GM11168 (cell line): ENCODE measurements around the gene BRPF1.

Experiments
- in situ Hi-C: fragments of 300-500 bp; cut with MboI; formaldehyde crosslinking; loops from one replicate; pipeline ENCODE4 v1.12.0; 2022; ENCODE audit warnings: low sequenced_read_pairs; ENCODE audit not compliant: unreplicated experiment

Gene BRPF1

DNA sequence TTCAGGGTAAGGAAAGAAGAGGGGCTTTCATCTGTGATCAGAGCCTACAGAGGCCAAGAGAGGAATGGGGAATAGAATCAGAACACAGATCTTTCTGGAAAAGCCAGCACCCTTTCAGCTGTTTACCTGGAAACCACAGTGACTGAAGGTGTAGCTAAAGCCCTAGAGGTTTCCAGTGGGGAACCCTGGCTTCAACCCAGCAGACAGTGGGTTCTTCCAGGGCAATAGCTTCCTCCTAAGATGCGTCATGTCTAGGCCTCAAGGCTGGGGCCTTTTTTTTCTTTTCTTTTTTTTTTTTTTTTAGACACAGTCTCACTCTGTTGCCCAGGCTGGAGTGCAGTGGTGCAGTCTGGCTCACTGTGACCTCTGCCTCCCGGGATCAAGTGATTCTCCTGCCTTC is 31.0 kb upstream of the BRPF1 start:
- in situ Hi-C loops, result no loop called here

DNA sequence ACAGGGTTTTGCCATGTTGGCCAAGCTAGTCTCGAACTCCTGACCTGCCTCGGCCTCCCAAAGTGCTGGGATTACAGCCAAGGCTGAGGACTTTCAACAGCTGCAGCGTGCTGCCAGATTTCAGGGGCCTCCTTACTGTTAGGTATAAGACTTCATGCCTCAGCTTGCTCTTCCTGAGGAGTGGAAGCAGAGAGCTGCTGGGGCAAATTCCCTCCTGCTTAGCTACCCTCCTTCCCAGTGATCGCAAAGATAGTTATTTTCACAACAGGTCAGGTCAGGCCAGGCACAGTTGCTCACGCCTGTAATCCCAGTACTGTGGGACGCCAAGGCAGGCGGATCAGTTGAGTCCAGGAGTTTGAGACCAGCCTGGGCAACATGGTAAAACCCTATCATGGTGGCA is 30.5 kb upstream of the BRPF1 start:
- in situ Hi-C loops, result no loop called here

DNA sequence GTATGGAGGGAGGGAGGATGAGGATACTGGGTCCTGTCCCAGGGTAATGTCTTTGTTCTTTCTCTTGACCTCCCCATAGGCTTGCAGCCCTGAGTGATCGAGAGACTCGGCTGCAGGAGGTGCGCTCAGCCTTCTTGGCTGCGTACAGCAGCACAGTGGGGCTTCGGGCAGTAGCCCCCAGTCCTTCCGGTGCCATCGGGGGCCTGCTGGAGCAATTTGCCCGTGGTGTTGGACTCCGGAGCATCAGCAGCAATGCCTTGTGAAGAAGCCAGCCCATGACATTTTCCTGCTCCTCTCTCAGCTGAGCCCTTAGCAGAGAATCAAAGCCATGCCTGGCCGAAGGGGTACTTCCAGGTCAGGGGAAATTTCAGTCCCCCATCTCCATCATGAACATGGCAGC is 29.8 kb upstream of the BRPF1 start:
- in situ Hi-C loops, result no loop called here

DNA sequence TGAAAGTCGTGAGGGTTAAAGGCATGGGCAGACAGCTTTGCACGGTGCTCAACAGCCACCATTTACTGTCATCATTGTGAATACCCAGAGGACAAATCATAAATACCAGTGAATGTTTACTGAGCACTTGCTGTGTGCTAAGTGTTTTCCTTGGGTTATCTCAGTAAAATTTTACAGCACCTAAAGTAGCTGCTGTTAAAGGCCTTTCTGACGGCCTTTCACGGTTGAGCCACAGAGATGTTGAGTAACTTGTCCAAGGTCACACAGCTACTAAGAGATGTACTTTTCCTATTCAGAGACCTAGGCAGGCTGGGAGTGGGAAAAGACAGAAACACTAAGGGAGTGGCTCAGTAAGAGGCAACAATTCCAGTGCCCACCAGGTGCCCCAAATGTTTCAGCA is 28.3 kb upstream of the BRPF1 start:
- in situ Hi-C loops, result no loop called here

DNA sequence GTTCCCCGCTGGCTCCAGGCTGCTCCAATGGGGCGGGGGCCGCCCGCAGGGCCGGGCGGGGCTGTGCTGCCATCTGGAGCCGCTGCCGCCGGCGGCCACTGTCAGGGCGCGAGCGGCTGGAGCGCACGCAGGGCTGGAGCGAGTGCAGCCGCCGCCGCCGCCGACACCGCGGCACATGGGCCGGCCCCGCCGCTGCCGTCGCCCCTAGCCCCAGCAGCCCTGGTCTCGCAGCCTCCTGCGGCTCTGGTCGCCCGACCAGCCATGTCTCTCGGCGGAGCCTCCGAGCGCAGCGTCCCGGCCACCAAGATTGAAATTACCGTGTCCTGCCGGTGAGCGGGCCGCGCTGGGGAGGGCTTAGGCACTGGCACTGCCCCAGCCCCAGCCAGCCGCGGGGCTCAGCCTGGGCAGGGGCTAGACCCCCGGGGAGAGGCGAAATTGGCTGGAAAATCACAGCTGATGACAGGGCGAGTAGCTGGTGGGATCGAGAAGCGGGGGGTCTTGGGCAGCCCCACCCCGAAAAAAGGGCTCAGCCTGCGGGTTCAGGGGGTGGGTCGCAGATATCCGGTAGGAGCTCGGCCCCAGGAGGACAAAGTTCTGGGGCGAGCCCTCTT is 27.7 kb upstream of the BRPF1 start, which contains the start of gene CPNE9:
Gene CPNE9 (plus strand): TSS at position 98 of the 611 bp plus-strand sequence. CDS start 164 bp downstream, at position 262.
- in situ Hi-C loops, result no loop called here

DNA sequence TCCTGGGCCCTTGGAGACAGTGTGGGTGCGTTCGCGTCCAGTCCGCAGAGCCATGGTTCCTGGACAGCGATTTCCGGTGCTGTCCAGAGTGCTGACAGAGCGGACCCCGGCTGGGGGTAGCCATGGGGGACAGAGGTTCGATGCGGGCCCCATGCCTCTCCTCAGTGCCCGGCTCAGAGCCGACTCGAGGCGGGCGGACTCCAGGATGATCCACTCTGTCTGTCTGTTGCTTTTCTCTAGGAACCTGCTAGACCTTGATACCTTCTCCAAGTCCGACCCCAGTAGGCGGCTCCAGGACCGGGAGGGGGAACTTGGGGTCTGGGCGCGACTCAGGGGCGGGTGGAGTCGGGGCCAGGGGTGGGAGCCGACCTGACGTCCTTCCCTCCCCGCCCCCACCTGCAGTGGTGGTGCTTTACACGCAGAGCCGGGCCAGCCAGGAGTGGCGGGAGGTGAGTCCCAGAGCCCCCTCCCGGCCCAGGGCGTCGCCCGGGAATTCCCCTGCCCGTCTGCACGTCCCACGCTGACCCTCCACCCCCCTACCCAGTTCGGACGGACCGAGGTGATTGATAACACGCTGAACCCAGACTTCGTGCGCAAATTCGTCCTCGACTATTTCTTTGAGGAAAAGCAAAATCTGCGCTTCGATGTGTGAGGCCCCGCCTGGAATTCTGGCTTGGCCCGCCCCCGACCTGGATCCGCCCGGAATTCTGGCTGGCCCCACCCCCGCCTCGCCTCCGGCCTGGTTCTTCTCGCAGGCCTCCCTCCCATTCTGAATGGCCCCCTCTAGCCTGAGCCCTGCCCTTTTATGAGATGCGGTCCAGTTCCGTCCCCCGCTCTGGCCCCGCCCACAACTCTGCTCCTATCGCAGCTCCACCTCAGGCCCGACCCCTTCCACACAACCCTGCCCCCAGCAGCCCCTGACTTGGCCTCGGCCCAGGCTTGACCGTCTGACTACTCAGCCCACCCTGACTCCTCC is 26.9 kb upstream of the BRPF1 start:
- in situ Hi-C loops, result no loop called here

DNA sequence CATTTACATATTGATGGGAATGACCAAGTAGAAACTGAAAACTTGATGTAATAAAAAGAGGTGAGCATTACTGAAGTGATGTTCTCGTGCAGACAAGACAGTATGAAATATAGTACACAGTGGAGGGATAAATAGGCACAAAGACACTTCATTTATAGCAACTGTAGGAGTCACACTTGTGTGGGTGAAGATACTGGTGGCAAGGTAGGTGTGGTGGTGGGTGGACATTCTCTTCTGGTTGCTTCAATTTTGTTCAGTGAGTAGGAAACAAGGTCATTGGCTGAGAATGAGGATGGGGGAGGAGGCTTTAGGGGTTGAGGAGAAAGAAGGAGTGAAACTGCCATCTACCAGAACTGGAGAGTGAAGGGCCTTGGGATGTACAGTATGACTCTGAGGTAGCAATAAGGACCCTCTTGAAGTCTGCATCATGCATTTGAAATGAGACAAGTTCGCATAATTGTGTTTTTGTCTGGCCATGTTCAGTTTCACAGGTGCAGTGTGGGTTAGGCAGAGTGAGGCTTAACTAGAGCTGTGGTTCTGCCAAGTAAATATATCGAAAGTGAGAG is 21.3 kb upstream of the BRPF1 start:
- in situ Hi-C loops, result no loop called here

DNA sequence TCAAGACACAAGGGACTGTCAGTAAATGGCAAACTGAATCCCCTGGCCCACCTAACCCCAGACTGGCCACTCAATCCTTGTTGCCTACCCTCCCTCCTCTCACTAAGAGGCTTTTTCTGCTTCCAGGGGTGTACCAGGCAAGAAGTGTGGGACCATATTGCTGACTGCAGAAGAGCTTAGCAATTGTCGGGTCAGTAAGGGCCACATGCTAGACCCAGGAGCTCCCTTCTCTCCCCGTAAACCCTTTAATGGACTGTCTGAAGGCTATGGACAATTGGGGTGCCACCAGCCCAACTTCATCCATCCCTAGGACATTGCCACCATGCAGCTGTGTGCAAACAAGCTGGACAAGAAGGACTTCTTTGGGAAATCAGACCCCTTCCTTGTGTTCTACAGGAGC is 19.1 kb upstream of the BRPF1 start:
- in situ Hi-C loops, result no loop called here

DNA sequence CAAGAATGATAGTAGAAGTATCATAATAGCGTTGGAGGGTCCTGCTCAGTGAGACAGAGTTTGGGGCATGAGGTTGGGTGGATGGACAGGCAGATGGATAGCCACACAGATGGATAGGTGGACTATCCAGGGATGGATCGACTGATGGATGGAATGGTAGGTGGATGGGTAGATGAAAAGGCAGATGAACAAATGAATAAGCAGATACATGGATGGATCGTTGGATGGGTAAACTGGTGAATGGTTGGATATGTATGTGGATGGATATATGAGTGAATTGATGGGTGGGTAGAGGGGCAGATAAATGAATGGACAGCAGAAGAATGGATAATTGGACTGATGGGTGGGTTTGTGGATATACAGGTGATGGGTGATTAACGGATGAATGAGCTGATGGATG is 18.4 kb upstream of the BRPF1 start:
- in situ Hi-C loops, result no loop called here

DNA sequence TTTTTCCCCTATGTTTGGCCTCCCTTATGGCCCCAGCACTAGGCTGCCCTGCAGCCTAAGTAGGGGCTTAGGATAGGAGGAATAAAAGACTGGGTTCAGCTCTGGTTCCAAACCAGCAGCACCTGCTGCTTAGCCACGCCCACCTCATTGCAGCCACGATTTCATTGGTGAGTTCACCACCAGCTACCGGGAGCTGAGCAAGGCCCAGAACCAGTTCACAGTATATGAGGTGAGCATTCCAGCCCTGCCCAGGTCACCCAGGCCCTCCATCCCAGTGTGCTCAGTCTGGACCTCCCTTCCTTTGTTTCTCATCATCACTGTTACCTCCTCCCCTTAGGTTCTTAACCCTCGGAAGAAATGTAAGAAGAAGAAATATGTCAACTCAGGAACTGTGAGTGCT is 16.4 kb upstream of the BRPF1 start:
- in situ Hi-C loops, result no loop called here

DNA sequence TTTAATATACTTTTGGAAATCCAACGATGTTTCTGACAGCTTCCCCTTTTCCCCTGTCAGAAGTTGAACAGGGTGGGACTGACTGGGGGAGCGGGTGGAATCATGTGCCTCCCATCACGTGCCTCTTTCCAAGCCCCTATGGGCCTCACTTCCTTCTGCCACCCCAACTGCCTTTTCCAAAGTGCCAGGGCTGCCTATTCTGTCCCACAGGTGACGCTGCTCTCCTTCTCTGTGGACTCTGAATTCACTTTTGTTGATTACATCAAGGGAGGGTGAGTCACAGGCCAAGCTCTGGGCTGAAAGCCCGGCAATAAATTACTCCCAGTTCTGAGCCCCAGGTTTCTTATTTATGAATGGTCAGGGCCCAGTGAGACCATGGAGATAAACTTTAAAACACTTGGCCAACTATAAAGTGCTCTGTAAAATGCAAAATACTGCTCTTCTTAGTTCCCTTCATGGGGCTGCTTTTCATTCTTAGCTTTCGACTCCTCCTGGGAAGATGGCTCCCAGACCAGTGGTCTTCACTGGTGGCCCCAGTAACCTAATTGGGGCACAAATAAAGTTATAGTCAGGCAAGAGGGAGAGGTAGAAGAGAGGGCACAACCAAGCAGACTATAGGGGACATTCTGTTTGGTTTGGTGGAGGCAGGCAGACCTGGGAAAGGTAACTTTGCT is 15.6 kb upstream of the BRPF1 start:
- in situ Hi-C loops, result no loop called here

DNA sequence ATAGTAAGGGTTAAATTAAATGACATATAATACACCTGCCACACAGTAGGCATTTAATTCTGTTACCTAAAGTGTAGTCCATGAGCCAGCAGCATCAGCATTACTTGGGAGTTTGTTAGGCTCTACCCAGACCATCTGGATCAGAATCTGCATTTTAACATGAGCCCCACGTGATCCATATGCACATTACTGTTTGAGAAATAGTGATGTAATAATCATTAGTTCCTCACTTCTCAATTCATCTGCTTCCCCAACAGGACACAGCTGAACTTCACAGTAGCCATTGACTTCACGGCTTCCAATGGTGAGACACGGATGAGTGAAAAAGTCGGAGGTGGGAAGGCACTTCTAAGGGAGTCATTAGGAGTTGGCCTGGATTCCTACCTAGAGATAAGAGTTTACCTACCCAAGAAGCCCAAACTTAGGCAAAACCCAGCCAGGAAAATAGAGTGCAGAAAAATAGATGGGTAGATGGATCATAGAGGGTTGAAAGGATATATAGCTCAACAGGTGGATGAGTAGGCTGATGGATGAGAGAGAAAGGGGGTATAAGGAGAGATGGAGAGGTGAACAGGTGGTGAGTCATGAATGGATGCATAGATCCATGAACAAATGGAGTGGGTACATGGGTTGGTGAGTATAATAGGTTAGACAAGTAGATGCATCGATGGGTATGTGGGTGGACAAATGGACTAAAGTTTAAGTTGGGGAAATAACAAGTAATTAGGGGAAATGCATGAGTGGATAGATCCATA is 14.6 kb upstream of the BRPF1 start:
- in situ Hi-C loops, result no loop called here

DNA sequence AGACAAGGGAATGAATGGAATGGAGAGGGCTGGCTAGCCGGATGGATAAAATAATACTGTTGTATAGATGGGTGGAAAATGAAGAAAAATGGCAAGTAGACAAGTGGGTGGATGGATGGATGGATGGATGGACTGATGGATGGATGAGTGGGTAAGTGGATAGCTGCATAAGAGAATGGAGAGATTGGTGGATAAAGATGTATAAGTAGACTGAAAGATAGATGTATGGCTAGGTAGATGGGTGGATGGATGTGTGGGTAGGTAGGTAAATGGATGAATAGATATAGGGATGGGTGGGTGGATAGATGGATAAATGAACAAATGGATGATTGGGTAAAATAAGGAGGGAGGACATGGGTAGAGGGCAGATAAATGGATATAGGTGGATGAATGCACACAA is 14.0 kb upstream of the BRPF1 start:
- in situ Hi-C loops, result no loop called here

DNA sequence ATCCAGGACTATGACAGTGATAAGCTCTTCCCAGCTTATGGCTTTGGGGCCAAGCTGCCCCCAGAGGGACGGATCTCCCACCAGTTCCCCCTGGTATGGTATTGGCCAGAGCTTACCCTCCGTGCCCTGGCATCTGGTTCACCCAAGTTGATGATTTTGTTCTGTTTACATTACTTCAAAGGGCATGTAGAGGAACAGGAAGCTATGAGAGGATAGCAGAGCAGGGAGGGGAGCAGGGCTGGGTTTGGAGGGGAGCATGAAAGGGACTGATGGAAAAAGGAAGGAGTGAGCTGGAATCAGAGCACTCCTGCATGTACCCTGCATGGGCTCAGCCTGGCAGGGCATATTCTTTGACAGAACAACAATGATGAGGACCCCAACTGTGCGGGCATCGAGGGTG is 13.4 kb upstream of the BRPF1 start:
- in situ Hi-C loops, result no loop called here

DNA sequence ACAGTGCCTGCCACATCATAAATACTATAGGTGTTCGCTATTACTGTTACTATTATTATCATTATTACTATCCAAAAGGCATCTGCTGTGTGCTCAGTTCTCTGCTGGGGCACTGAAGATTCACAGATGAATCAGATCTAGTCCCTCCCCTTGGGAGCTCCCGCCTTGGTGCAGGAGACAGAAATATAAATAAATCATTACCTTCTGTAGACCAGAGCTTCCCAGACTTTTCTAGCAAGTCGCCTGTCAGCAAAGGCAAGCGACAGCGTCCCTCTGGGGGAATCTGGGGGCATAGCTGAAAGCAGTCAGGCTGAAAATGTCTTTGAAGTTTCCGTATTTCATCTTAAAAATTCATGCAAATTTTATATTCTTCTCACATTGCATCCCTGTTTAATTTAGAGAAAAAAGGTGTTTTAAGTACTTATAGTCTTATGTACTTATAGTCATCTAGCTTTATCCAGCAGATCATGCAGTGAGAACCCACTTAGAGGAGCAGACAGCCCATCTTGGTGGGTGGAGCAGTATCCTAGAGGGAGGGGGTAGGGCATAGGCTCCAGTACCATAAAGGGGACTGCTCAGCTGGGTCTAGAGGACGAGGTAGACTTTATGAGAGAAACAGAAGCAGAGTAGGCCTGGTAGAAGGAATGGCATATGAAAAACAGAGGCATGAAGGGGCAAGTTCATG is 10.4 kb upstream of the BRPF1 start:
- in situ Hi-C loops, result no loop called here

DNA sequence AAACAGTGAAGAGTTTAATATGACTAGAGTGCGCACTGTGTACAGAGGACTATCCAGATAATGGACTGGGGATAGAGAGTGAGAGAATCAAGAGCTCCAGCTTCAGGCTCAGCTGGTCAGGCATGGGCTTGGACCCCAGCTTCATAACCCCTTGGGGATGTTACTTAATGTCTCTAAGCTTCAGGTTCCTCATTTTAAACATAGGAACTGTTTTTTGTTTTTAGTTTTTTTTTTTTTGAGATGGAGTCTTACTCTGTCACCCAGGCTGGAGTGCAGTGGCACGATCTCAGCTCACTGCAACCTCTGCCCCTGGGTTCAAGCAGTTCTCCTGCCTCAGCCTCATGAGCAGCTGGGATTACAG is 9.9 kb upstream of the BRPF1 start:
- in situ Hi-C loops, result no loop called here

DNA sequence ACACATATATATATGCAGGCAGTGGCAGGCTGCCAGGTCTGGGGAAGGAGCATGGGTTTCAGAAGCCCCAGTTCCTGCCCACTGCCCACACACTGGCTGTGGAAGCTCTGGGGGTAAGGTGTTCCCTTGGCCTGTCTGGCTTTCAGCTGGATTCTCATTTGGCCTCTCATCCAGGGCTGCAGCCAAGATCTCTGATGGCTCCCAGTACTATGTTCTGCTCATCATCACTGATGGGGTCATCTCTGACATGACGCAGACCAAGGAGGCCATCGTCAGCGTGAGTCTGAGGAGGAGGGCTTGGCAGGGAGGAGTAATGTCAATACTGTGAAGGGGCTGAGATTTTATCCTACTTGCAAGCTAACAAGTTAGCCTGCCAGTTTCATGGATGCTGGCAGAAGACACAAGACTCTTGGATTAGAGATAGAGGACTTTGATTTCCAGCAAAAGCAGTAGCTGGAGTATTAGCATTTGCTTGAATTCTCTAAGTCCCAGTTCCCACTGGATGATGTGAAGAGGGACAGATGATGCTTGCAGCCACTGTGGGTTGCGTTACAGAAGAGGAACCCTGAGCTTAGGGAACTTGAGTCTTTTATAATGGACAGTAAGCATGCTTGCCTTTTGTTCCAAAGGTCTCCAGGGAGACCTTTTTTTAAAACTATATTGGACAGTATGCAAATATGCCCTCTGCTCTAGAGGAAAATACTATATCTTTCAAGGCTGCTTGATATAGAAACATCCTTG is 5.6 kb upstream of the BRPF1 start:
- in situ Hi-C loops, result no loop called here

DNA sequence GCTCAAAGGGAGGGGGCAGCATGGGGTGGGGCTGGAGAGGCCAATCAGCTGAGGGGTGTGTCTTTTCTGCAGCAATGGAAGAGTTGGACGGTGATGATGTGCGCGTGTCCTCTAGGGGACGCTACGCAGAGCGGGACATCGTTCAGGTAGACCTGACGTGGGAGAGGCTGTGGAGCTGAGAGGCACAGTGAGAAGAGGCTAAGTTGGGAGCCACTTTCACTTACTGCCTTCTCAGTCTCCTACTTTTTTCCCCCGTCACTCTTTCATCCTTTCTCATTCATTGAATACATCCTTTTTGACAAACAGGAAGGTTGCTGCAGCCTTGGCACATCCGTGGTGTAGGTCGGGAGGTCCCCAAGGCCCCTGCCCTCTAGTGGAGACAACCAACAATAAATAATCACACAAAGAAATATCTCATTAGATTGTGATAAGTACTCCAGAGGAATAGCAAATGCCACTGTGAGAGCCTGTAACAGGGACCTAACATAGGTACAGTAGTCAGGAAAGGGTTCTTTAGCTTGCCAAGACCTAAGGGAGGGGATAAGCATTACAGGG is 4.4 kb upstream of the BRPF1 start:
- in situ Hi-C loops, result no loop called here

DNA sequence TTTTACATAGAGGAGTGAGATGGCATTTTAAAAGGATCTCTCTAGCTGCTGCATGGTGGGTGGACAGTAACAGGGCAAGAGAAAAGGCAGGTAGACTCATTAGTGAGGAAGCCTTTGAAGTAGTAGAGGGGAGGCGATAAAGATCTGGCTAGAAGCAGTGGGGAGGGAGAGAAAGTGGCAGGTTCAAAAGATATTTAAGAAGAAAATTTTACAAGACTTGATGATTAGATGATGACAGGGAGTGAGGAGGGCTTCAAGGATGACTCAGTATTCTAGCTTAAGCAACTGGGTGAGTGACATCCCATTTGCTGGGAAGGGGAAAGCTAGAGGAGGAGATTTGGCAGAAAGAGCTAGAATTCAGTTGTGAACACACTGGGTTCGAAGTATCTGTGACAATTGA is 3.8 kb upstream of the BRPF1 start:
- in situ Hi-C loops, result no loop called here
